Fibroblast of skin of scalp (primary cell): ENCODE data around the gene RBM46.
"Not testable (repeated sequence)": the region's sequence is repeated elsewhere in the genome, so short reads cannot be mapped to it uniquely, and the experiment has no call there.

Source experiments
- DNase-seq: peaks from one replicate; pipeline ENCODE4 v3.0.0-alpha.2; 2013

Gene RBM46

GRCh38 chr4:154838155-154838554 lies 57.1 kb downstream of the RBM46 start:
- DNase-seq, result no peak

- no peak for DNase-seq
Measured at GRCh38 chr4:154838694-154839093, 57.6 kb downstream of the RBM46 start.

GRCh38 chr4:154854362-154854761 lies 73.3 kb downstream of the RBM46 start:
- no peak for DNase-seq

- DNase-seq, result no peak
Measured at GRCh38 chr4:154858166-154858565, 77.1 kb downstream of the RBM46 start.

- DNase-seq, result no peak
Measured at GRCh38 chr4:154868414-154869194, 87.5 kb downstream of the RBM46 start.

- no peak for DNase-seq
Measured at GRCh38 chr4:154869301-154869700, 88.2 kb downstream of the RBM46 start.

- no peak for DNase-seq
Measured at GRCh38 chr4:154872198-154872597, 91.1 kb downstream of the RBM46 start.

GRCh38 chr4:154874049-154874448 lies 93.0 kb downstream of the RBM46 start:
- not testable (repeated sequence) for DNase-seq

GRCh38 chr4:154877110-154877760 lies 96.2 kb downstream of the RBM46 start:
- DNase-seq, result no peak
